Activated CD4-positive, alpha-beta T cell treated with anti-CD3 and anti-CD28 coated beads, Interleukin-2, amount 10 ng/mL, durations not matched to agents 24 days and 14 days (primary cell): ENCODE results near the gene ASB6. TPM values are rescaled to one million over a fixed set of nuclear protein-coding genes. Genes with fewer than 3 reads are reported as not detected.
"Not testable (repeated sequence)": the region's sequence is repeated elsewhere in the genome, so short reads cannot be mapped to it uniquely, and the experiment has no call there.

Experiments
- DNase-seq: peaks from one replicate; pipeline ENCODE4 v3.0.0; 2022
- H3K27ac Mint-ChIP-seq: one replicate; pipeline ENCODE4 v1.8.0; 2022; ENCODE audit warnings: mild to moderate bottlenecking, mixed read lengths
- H3K27me3 Mint-ChIP-seq: one replicate; pipeline ENCODE4 v1.8.0; 2022; ENCODE audit warnings: mixed read lengths
- H3K36me3 Mint-ChIP-seq: one replicate; pipeline ENCODE4 v1.8.0; 2022; ENCODE audit warnings: low read depth, mild to moderate bottlenecking, mixed read lengths
- H3K4me1 Mint-ChIP-seq: one replicate; pipeline ENCODE4 v1.8.0; 2021; ENCODE audit warnings: mixed read lengths
- H3K4me3 Mint-ChIP-seq: one replicate; pipeline ENCODE4 v1.8.0; 2022; ENCODE audit warnings: mild to moderate bottlenecking, moderate library complexity, mixed read lengths
- H3K9me3 Mint-ChIP-seq: one replicate; pipeline ENCODE4 v1.8.0; 2021; ENCODE audit warnings: mixed read lengths
- intact Hi-C: fragments of 100-400 bp; cut with micrococcal nuclease; formaldehyde crosslinking; loops from one replicate; pipeline ENCODE4 v1.15.1; 2023
- total RNA-seq: library from RNA; stranded (reverse); gene quantifications from 2 replicates; pipeline ENCODE4 v1.2.3, GENCODE V29; 2022

Gene ASB6
- total RNA-seq, 1 donor from 2014 or later, result 22.7 TPM

DNA sequence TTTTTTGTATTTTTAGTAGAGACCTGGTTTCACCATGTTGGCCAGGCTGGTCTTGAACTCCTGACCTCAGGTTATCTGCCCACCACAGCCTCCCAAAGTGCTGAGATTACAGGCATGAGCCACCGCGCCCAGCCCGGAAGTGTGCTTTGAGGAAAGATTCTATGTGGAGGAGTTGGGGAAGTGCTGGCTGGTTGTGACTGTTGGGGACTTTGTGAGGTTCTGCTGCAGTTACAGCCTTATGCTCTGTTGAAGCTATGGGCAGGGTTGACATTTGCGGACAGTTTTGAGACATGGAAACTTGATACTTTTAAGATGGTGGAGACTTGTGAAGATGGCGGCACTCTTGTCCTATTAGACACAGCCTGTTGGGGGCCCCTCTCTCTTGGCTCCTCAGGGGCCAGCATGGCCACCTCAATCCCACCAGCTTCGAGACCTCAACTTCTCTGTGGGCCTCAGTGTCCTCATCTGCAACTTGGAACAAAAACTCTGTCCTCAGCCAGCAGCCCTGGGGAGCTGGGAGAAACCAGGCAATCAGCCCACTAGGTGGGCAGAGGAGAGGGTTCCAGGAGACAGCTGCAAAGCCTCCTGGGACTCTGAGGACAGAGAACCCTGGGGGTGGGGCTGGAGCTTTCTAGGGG, 45.9 kb downstream of the ASB6 start:
- intact Hi-C loops, result loop anchor here (1.0 to 2.0 kb wide), 2 partner anchors 10 to 15 kb away; no protein-coding TSS in a partner anchor
- H3K4me3 Mint-ChIP-seq, result peak overlapping the region; percentile 44

DNA sequence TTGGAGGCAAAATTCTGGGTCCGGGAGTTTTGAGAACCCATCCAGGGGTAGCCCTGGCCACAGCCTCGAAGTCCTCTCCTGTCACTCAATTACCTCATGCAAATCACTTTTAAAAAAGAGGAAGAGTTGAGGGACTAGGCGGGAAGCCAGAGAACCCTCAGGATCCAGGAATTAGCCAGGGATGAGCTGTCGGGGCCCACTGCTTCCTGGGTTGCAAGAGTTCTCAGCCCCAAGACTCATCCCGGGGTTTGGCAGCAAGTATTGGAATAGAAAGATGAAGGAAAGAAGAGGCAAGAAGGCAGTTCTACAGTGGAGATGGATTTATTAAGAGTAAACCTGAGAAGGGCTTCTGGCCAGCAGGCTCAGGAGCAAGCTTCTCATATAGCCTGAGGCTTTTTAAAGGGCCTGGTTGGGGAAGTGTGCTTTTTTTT, 46.6 kb downstream of the ASB6 start:
- peaks cover 4% of the 10 kb centered on the region for H3K27me3 Mint-ChIP-seq
- H3K4me3 Mint-ChIP-seq, result no peak overlapping the region
- no peaks in the 10 kb centered on the region for H3K9me3 Mint-ChIP-seq

More for the DNA sequence above, 45.9 kb downstream of the ASB6 start:
- H3K27me3 Mint-ChIP-seq, result peaks cover 4% of the 10 kb centered on the region
- no peaks in the 10 kb centered on the region for H3K9me3 Mint-ChIP-seq
- peak overlapping the region; percentile 51 for H3K27ac Mint-ChIP-seq
- H3K4me1 Mint-ChIP-seq, result peaks cover 28% of the 10 kb centered on the region
- H3K36me3 Mint-ChIP-seq, result no peaks in the 10 kb centered on the region
- DNase-seq, result no peak

DNA sequence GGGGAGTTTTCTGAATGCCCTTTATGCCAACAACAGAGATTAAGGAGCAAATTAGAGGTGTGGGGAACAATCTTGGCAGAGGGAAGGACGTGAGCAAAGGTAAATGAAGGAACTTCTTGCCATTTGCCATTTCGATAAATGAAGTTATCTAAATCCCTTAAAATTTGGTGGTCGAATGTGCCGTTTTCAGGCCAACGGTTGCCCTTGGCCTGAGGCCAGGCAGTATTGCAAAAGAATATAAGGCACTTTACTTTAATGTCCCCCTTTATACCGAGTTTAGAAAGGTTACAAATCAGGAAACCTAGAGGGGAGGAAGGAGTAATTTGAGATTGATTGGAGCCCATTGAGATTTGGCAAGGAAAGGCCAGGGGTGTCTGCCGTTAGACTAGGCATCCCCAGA, 47.3 kb downstream of the ASB6 start:
- H3K27me3 Mint-ChIP-seq, result peaks cover 4% of the 10 kb centered on the region
- no peaks in the 10 kb centered on the region for H3K9me3 Mint-ChIP-seq
- H3K4me3 Mint-ChIP-seq, result no peak overlapping the region
- H3K4me1 Mint-ChIP-seq, result peaks cover 27% of the 10 kb centered on the region
- no peak for DNase-seq
- intact Hi-C loops, result no loop called here
- peaks cover 2% of the 10 kb centered on the region for H3K36me3 Mint-ChIP-seq
- H3K27ac Mint-ChIP-seq, result no peak overlapping the region

More for the DNA sequence above, 46.6 kb downstream of the ASB6 start:
- Mint-ChIP-seq H3K4me1 (peaks cover 27% of the 10 kb centered on the region), H3K36me3 (peaks cover 2% of the 10 kb centered on the region), H3K27ac (no peak overlapping the region)
- intact Hi-C loops, result no loop called here
- no peak for DNase-seq

DNA sequence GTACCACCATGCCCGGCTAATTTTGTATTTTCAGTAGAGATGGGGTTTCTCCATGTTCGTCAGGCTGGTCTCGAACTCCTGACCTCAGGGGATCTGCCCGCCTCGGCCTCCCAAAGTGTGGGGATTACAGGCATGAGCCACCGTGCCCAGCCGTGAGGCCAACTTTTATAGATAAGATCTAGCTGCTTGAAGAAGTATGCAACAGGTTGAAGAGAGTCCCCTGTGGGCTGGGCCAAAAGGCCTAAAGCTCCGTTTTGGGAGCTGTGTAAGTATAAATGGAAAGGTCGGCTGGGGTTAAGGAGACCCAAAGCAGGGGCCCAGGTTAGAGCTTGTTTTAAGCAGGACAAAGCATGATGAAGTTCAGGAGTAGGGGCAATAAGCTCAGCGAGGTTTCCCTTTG, 49.2 kb downstream of the ASB6 start:
- H3K9me3 Mint-ChIP-seq, H3K27ac Mint-ChIP-seq, DNase-seq, intact Hi-C loops, H3K36me3 Mint-ChIP-seq, H3K4me3 Mint-ChIP-seq, H3K27me3 Mint-ChIP-seq: not testable (repeated sequence)
- H3K4me1 Mint-ChIP-seq, result peaks cover 23% of the 10 kb centered on the region

DNA sequence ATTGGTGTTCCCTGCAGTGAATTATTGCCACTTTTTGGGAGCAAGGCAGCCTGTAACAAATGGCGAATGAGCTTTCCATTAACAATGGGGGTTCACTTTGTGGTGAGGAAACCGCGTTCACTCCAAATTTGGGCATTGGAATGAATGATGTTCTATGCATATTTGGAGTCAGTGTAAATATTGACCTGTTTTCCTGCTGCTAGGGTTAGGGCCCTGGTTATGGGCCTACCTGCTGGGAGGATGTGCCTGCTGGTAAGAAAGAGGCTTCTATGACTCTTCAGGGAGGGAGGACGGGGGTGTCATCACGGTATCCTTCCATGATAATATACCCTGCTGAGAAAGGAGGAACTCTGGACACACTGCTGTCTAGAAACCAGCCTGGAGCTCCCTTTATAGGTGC, 50.0 kb downstream of the ASB6 start:
- DNase-seq, result no peak
- H3K4me1 Mint-ChIP-seq, result peaks cover 30% of the 10 kb centered on the region
- H3K9me3 Mint-ChIP-seq, result no peaks in the 10 kb centered on the region
- intact Hi-C loops, result no loop called here
- H3K27ac Mint-ChIP-seq, result no peak overlapping the region
- H3K27me3 Mint-ChIP-seq, result peaks cover 9% of the 10 kb centered on the region
- H3K36me3 Mint-ChIP-seq, result peaks cover 2% of the 10 kb centered on the region
- H3K4me3 Mint-ChIP-seq, result no peak overlapping the region

DNA sequence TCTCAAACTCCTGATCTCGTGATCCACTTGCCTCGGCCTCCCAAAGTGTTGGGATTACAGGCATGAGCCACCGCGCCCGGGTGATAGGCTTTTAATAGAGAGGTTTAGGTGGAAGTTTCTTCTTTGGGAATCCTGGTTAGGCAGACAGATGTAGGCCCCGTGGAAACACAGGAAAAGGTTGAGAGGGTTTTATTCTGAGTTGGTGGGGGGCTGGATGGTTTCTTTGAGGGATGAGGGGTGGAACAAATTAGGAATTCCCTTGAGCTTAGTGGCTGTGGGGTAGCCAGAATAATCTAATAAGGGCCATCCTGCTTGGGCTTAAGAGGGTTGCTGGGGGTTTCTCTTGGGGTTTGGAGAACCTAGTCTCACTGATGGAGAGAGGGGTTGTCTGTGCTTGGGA, 51.5 kb downstream of the ASB6 start:
- Mint-ChIP-seq H3K9me3 (no peaks in the 10 kb centered on the region), H3K4me1 (peaks cover 32% of the 10 kb centered on the region), H3K4me3 (no peak overlapping the region), H3K27me3 (peaks cover 9% of the 10 kb centered on the region), H3K27ac (no peak overlapping the region), H3K36me3 (peaks cover 2% of the 10 kb centered on the region)
- intact Hi-C loops, result no loop called here
- no peak for DNase-seq

DNA sequence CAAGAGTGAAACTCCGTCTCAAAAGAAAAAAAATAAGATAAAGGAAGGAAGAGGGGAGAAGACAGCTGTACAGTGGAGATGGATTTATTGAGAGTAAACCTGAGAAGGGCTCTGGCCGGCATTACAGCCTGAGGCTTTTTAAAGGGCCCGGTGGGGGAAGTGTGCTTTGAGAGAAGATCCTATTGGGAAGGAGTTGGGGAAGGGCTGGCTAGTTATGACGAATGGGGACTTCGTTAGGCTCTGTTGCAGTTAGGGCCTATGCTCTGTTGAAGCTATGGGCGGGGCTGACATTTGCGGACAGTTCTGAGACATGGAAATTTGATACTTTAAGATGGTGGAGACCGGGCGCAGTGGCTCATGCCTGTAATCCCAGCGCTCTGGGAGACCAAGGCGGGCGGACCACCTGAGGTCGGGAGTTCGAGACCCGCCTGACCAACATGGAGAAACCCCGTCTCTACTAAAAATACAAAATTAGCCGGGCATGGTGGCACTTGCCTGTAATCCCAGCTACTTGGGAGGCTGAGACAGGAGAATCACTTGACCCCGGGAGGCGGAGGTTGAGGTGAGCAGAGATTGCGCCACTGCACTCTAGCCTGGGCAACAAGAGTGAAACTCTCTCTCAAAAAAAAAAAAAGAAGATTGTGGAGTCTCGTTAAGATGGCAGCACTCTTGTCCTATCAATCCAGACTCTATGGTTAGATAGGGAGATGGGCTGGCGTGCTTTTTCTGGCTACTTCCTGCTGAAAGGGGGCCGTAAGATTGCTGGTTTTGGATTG, 54.3 kb downstream of the ASB6 start:
- peak overlapping the region; percentile 54 for H3K27ac Mint-ChIP-seq
- peaks cover 5% of the 10 kb centered on the region for H3K27me3 Mint-ChIP-seq
- intact Hi-C loops, result no loop called here
- H3K36me3 Mint-ChIP-seq, result peaks cover 6% of the 10 kb centered on the region
- H3K9me3 Mint-ChIP-seq, result no peaks in the 10 kb centered on the region
- DNase-seq, result no peak
- peaks cover 48% of the 10 kb centered on the region for H3K4me1 Mint-ChIP-seq
- no peak overlapping the region for H3K4me3 Mint-ChIP-seq

DNA sequence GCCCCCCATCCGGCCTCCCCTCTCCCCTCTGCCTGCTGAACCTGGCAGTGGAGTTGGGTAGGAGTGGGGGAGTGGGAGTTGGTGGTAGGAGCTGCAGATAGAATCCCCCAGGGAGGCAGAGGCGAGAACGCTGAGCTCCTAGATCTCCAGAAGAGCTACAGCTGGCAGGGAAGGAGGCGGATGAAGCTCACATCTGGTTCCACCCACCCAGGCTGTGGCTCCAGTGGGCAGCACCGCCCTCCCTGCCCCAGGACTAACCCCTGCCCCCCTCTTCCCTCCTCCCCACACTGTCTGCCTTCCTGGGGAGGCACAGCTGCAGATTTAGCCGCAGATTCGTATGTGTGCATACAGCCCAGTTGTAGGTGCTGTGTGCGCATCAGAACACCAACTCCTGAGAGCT, 55.3 kb downstream of the ASB6 start:
- H3K9me3 Mint-ChIP-seq, result no peaks in the 10 kb centered on the region

DNA sequence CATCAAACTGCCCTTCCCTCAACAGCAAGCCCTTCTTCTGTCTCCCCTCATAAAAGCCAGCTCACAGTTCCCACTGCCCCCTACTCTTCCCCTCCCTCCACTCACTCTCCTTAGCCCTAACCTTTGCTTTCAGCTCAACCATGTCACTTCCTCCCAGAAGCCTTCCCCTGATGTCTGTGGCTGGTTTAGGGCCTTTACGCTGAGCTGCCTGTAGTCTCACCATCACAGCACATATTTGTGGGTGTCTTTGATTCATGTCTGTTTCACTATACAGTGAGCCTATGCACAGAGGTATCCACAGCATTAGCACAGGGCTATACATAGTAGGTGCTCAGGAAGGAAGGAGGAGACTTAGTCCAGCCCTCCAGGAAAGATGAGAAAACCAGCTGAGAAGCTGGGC, 55.7 kb downstream of the ASB6 start:
- Mint-ChIP-seq H3K36me3 (peaks cover 6% of the 10 kb centered on the region), H3K27me3 (peaks cover 5% of the 10 kb centered on the region), H3K9me3 (no peaks in the 10 kb centered on the region), H3K4me1 (peaks cover 58% of the 10 kb centered on the region), H3K27ac (peak overlapping the region; percentile 83), H3K4me3 (peak overlapping the region; percentile 20)
- intact Hi-C loops, result loop anchor here (1.0 kb wide), 1 partner anchor 10 kb away; no protein-coding TSS in a partner anchor
- DNase-seq, result peak; percentile 83

More for the DNA sequence above, 55.3 kb downstream of the ASB6 start:
- peak; percentile 74 for DNase-seq
- intact Hi-C loops, result loop anchor here (1.0 kb wide), 1 partner anchor 10 kb away; no protein-coding TSS in a partner anchor
- Mint-ChIP-seq H3K27me3 (peaks cover 5% of the 10 kb centered on the region), H3K4me1 (peaks cover 55% of the 10 kb centered on the region), H3K36me3 (peaks cover 6% of the 10 kb centered on the region), H3K4me3 (peak overlapping the region; percentile 11), H3K27ac (peak overlapping the region; percentile 83)

DNA sequence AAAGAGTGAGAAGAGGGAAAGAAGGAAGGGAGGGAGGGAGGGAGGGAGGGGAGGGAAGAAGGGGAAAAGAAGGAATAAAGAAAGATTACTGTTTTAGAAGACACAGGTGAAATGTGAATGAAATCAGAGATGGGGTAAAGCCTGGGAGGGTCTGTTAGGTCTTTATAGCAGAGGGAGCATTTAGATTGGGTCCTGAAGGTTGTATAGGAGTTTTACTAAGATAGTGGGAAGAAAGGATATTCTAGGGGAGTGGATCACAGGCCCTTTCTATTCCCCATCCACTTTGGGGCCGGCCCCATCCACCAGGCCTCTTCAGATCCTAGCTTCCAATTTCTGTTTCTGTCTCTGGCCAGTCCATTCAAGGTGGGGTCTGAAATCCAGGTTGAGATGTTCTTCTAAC, 56.6 kb downstream of the ASB6 start:
- Mint-ChIP-seq H3K9me3 (no peaks in the 10 kb centered on the region), H3K27me3 (peaks cover 5% of the 10 kb centered on the region), H3K4me1 (peaks cover 67% of the 10 kb centered on the region), H3K27ac (peak overlapping the region; percentile 89), H3K4me3 (no peak overlapping the region), H3K36me3 (peaks cover 5% of the 10 kb centered on the region)
- intact Hi-C loops, result no loop called here
- no peak for DNase-seq

Other genes with a start within 250 kb of the ASB6 start
- gene C9orf50, start 21.1 kb downstream of the ASB6 start, total RNA-seq, result not detected in 2 replicates
- 72.0 and 72.4 TPM in 2 replicates for gene NTMT1, start 16.0 kb downstream of the ASB6 start, total RNA-seq
- gene PRRX2, start 23.5 kb upstream of the ASB6 start, total RNA-seq, result 3.4 and 3.8 TPM in 2 replicates
- gene PTGES, start 110.9 kb upstream of the ASB6 start, total RNA-seq, result 0.09 and 0.12 TPM in 2 replicates
- 22.7 and 24.1 TPM in 2 replicates for gene TOR1B, start 161.0 kb upstream of the ASB6 start, total RNA-seq
- gene TOR1A, start 182.0 kb upstream of the ASB6 start, total RNA-seq, result 55.1 and 60.5 TPM in 2 replicates
- gene C9orf78, start 193.1 kb upstream of the ASB6 start, total RNA-seq, result 59.9 and 60.9 TPM in 2 replicates
- 44.3 and 47.2 TPM in 2 replicates for gene USP20, start 193.3 kb upstream of the ASB6 start, total RNA-seq